OCI-LY1 (cell line): ENCODE measurements around the gene RTRAF.

Experiments used
- EZH2 ChIP-seq: fragments of 200-600 bp; sonication (generic), shearing (Covaris generic); IDR thresholded peaks from 2 replicates; pipeline ENCODE4 v1.8.0; 2017; ENCODE audit warnings: borderline replicate concordance, mixed run types, mild to moderate bottlenecking, antibody characterized with exemption, low read length, moderate library complexity, mixed read lengths
- TF ChIP-seq, protein P1 (sequence below): fragments of 200-600 bp; sonication (generic), shearing (Covaris generic); IDR thresholded peaks from 2 replicates; pipeline ENCODE4 v1.5.1; 2017; ENCODE audit warnings: mild to moderate bottlenecking, antibody characterized with exemption, low read length, moderate library complexity, mixed read lengths

DNA sequence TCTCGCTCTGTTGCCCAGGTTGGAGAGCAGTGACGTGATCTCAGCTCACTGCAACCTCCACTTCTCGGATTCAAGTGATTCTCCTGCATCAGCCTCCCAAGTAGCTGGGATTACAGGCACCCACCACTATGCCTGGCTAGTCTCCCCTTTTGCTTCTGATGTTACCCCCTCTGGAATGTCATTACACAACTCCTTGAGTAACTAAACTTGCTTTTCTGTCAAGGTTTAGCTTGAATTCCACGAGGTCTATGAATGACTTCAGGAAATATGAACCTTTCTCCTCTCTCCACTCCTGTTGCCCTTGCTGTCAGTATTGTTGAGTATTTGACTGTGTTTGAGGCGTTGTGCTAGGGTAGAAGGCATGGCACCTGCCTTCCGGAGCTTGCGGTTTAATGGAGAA, 16.8 kb upstream of the RTRAF start:
- TF ChIP-seq, protein P1, sequence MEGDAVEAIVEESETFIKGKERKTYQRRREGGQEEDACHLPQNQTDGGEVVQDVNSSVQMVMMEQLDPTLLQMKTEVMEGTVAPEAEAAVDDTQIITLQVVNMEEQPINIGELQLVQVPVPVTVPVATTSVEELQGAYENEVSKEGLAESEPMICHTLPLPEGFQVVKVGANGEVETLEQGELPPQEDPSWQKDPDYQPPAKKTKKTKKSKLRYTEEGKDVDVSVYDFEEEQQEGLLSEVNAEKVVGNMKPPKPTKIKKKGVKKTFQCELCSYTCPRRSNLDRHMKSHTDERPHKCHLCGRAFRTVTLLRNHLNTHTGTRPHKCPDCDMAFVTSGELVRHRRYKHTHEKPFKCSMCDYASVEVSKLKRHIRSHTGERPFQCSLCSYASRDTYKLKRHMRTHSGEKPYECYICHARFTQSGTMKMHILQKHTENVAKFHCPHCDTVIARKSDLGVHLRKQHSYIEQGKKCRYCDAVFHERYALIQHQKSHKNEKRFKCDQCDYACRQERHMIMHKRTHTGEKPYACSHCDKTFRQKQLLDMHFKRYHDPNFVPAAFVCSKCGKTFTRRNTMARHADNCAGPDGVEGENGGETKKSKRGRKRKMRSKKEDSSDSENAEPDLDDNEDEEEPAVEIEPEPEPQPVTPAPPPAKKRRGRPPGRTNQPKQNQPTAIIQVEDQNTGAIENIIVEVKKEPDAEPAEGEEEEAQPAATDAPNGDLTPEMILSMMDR = no peak
- TF ChIP-seq EZH2 = no peak
